ENCODE data around the gene NID1. TPM values are rescaled to one million over a fixed set of nuclear protein-coding genes. Genes with fewer than 3 reads are reported as not detected.

Gene NID1
- total RNA-seq, 1 donor, result 204 TPM

- TF ChIP-seq CTCF (IDR thresholded peaks at IDR 0.05; ENCODE audit: insufficient read depth, low read depth, low read length), result no peak
- H3K4me3 ChIP-seq (ENCODE audit: low read depth, low read length), result no peak overlapping the region
- DNase-seq (ENCODE audit: low read depth), result no peak
These were observed 35.4 kb downstream of the NID1 start for GRCh38 chr1:236029428-236029940.

GRCh38 chr1:236027104-236027503 is 37.8 kb downstream of the NID1 start:
- no peak overlapping the region for H3K4me3 ChIP-seq (ENCODE audit: low read depth, low read length)
- no peak for DNase-seq (ENCODE audit: low read depth)
- TF ChIP-seq CTCF (IDR thresholded peaks at IDR 0.05; ENCODE audit: insufficient read depth, low read depth, low read length), result no peak

GRCh38 chr1:236025836-236026235 is 39.1 kb downstream of the NID1 start:
- no peak overlapping the region for H3K4me3 ChIP-seq (ENCODE audit: low read depth, low read length)
- no peak for TF ChIP-seq CTCF (IDR thresholded peaks at IDR 0.05; ENCODE audit: insufficient read depth, low read depth, low read length)
- no peak for DNase-seq (ENCODE audit: low read depth)

GRCh38 chr1:236024641-236025040 is 40.2 kb downstream of the NID1 start:
- DNase-seq (ENCODE audit: low read depth), result peak; percentile 55
- no peak for TF ChIP-seq CTCF (IDR thresholded peaks at IDR 0.05; ENCODE audit: insufficient read depth, low read depth, low read length)
- no peak overlapping the region for H3K4me3 ChIP-seq (ENCODE audit: low read depth, low read length)

GRCh38 chr1:236023926-236024565 is 40.8 kb downstream of the NID1 start:
- DNase-seq (ENCODE audit: low read depth), result no peak
- H3K4me3 ChIP-seq (ENCODE audit: low read depth, low read length), result no peak overlapping the region
- TF ChIP-seq CTCF (IDR thresholded peaks at IDR 0.05; ENCODE audit: insufficient read depth, low read depth, low read length), result no peak

- DNase-seq (ENCODE audit: low read depth), result peak; percentile 71
- H3K4me3 ChIP-seq (ENCODE audit: low read depth, low read length), result no peak overlapping the region
These were observed 43.3 kb downstream of the NID1 start for GRCh38 chr1:236021424-236022135.

More at GRCh38 chr1:236021424-236022135, 43.3 kb downstream of the NID1 start:
- no peak for TF ChIP-seq CTCF (IDR thresholded peaks at IDR 0.05; ENCODE audit: insufficient read depth, low read depth, low read length)

Measured in fibroblast of villous mesenchyme (primary cell).